Osteocyte (in vitro differentiated cells): ENCODE data around the gene LFNG. TPM values are rescaled to one million over a fixed set of nuclear protein-coding genes. Genes with fewer than 3 reads are reported as not detected.

ENCODE experiments used
- DNase-seq: peaks from one replicate; pipeline ENCODE4 v3.0.0; 2021; ENCODE audit warnings: mixed read lengths; ENCODE audit not compliant: unreplicated experiment; ENCODE audit errors: extremely low spot score
- H3K27ac Mint-ChIP-seq: one replicate; pipeline ENCODE4 v1.8.0; 2021; ENCODE audit warnings: mild to moderate bottlenecking, mixed read lengths; ENCODE audit not compliant: unreplicated experiment
- H3K27me3 Mint-ChIP-seq: one replicate; pipeline ENCODE4 v1.8.0; 2021; ENCODE audit warnings: mixed read lengths; ENCODE audit not compliant: unreplicated experiment
- H3K36me3 Mint-ChIP-seq: one replicate; pipeline ENCODE4 v1.8.0; 2021; ENCODE audit warnings: mixed read lengths; ENCODE audit not compliant: unreplicated experiment
- H3K4me1 Mint-ChIP-seq: one replicate; pipeline ENCODE4 v1.8.0; 2021; ENCODE audit warnings: mixed read lengths; ENCODE audit not compliant: unreplicated experiment
- H3K4me3 Mint-ChIP-seq: one replicate; pipeline ENCODE4 v1.8.0; 2021; ENCODE audit warnings: mild to moderate bottlenecking, moderate library complexity, mixed read lengths; ENCODE audit not compliant: unreplicated experiment
- H3K9me3 Mint-ChIP-seq: one replicate; pipeline ENCODE4 v1.8.0; 2021; ENCODE audit warnings: mixed read lengths; ENCODE audit not compliant: unreplicated experiment
- CTCF ChIP-seq: fragments of 200-600 bp; sonication (generic); IDR thresholded peaks from 2 replicates; pipeline ENCODE4 v1.5.0; 2021; ENCODE audit warnings: antibody characterized with exemption, mild to moderate bottlenecking, moderate library complexity
- total RNA-seq: library from RNA; stranded (reverse); gene quantifications from 2 replicates; pipeline ENCODE4 v1.2.1, GENCODE V29; 2021

Gene LFNG
- total RNA-seq, 1 donor from 2014 or later: 23.3 TPM

- Mint-ChIP-seq H3K4me1 (peaks cover 31% of the 10 kb centered on the region), H3K36me3 (no peaks in the 10 kb centered on the region), H3K9me3 (no peaks in the 10 kb centered on the region), H3K27ac (no peak overlapping the region), H3K4me3 (no peak overlapping the region), H3K27me3 (peaks cover 2% of the 10 kb centered on the region)
- TF ChIP-seq CTCF: no peak
- no peak for DNase-seq
These were observed 27.5 kb upstream of the LFNG start for GRCh38 chr7:2492038-2492437.

- Mint-ChIP-seq H3K27ac (no peak overlapping the region), H3K36me3 (no peaks in the 10 kb centered on the region), H3K4me1 (peaks cover 17% of the 10 kb centered on the region), H3K9me3 (no peaks in the 10 kb centered on the region), H3K27me3 (peaks cover 2% of the 10 kb centered on the region), H3K4me3 (no peak overlapping the region)
- no peak for DNase-seq
- TF ChIP-seq CTCF: no peak
These were observed 26.1 kb upstream of the LFNG start for GRCh38 chr7:2493205-2494164.

DNA sequence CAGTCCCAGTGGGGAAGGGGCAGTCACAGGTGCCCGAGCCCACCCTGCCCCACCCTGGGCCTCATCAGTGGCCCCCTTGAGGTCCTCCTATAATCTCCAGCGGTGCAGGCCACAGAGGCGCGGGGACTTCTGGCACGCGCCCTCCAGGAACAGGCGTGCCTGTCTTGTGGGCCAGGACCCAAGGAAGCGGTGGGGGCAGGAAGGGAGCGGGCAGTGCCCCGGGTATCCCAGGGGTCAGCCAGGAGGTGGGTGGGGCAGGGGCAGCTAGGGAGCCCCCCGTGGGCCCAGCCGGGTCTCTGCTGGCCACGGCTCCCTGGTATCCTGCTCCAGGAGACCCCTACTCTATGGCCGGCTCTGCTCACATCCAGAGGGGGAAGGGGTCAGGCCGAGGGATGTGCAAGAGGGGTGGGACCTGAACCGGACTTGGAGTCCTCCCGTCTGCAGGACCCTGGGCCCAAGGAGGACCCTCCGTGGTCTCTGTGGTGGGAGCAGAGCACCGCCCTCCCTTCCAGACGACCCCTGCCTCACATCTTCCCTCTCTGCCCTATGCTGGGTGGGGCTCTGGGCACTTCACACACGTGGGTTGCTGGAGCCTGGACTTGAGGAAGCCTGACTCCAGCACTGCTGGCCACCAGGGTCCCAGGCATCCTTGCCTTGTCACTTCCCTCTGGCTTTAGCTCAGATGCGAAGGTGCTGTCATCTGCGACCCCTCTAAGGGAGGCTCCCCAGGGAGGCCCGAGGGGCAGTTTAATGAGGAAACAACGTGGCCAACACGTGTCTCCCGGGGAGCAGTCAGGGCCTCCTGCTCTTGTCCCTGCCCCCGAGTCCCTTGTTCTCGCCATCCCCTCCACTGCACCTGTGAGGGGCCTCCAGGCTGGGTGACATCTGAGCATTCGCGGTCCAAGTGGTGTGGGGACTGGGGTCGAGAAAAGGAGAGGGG lies 25.1 kb upstream of the LFNG start:
- H3K9me3 Mint-ChIP-seq: no peaks in the 10 kb centered on the region
- H3K4me1 Mint-ChIP-seq: peaks cover 9% of the 10 kb centered on the region
- H3K27me3 Mint-ChIP-seq: peaks cover 2% of the 10 kb centered on the region
- no peak for TF ChIP-seq CTCF
- H3K36me3 Mint-ChIP-seq: no peaks in the 10 kb centered on the region
- no peak overlapping the region for H3K4me3 Mint-ChIP-seq
- DNase-seq: no peak
- no peak overlapping the region for H3K27ac Mint-ChIP-seq

- no peak for TF ChIP-seq CTCF
- peaks cover 2% of the 10 kb centered on the region for H3K27me3 Mint-ChIP-seq
- DNase-seq: no peak
- H3K4me1 Mint-ChIP-seq: peaks cover 4% of the 10 kb centered on the region
- H3K27ac Mint-ChIP-seq: no peak overlapping the region
- H3K9me3 Mint-ChIP-seq: no peaks in the 10 kb centered on the region
- H3K4me3 Mint-ChIP-seq: no peak overlapping the region
- H3K36me3 Mint-ChIP-seq: no peaks in the 10 kb centered on the region
These were observed 23.9 kb upstream of the LFNG start for GRCh38 chr7:2495418-2496299.
